ENCODE measurements around the gene ERC1.

ERC1 gene

DNA sequence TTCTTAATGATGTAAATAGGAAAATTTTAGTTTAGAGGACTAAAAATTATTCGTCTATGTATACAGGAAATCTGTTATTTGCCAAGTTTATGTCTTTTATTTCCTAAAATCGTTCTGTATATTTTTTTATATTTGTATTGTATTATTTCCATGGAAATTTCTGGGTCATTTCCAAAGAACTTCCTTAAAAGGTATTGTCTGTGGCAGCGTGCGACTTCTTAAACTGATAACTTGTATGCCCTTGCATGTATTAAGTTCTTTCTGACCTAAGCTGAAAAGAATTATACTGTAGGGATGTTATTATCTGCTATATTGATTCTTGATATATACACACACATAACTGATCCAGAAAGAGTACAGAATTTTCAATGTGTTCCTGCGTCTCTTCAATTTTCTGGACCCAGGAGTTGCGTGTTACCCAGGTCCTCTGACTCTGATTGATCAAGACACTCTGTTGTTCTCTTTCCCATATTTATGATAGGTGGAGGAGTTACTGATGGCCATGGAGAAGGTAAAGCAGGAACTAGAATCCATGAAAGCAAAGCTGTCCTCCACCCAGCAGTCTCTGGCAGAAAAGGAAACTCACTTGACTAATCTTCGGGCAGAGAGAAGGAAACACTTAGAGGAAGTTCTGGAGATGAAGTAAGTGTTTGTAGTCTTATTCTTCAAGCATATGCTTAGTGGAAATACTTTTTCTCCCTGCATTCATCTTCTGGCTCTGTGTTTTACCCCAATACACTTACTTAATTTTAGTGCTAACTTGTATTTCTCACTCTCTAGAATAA lies 298.5 kb downstream of the ERC1 start:
- Histone ChIP-seq H3K9me3 (ENCODE audit: control insufficient read depth in 2 of 2, low read length in 2 of 2) (no peaks in the 10 kb centered on the region), H3K4me1 (ENCODE audit: control insufficient read depth in 2 of 2, insufficient read depth in 2 of 2, low read length in 2 of 2) (no peaks in the 10 kb centered on the region), H3K27ac (ENCODE audit: low read depth in 2 of 2, low read length in 2 of 2) (no peak overlapping the region), H3K27me3 (ENCODE audit: control insufficient read depth in 2 of 2, insufficient read depth in 2 of 2, low read length in 2 of 2) (no peaks in the 10 kb centered on the region), H3K4me3 (ENCODE audit: low read length in 2 of 2) (no peak overlapping the region), H3K9ac (ENCODE audit: low read depth in 1 of 2, low read length in 2 of 2) (no peak overlapping the region), H3K36me3 (ENCODE audit: control insufficient read depth in 2 of 2, insufficient read depth in 2 of 2, low read length in 2 of 2) (peaks cover 0 to 5% of the 10 kb centered on the region in 2 donors)

GRCh38 chr12:1290716-1291115 lies 299.7 kb downstream of the ERC1 start:
- Histone ChIP-seq H3K27ac (ENCODE audit: low read depth in 2 of 2, low read length in 2 of 2) (no peak overlapping the region), H3K9ac (ENCODE audit: low read depth in 1 of 2, low read length in 2 of 2) (no peak overlapping the region), H3K4me3 (ENCODE audit: low read length in 2 of 2) (no peak overlapping the region), H3K9me3 (ENCODE audit: control insufficient read depth in 2 of 2, low read length in 2 of 2) (no peaks in the 10 kb centered on the region), H3K36me3 (ENCODE audit: control insufficient read depth in 2 of 2, insufficient read depth in 2 of 2, low read length in 2 of 2) (peaks cover 0 to 5% of the 10 kb centered on the region in 2 donors), H3K27me3 (ENCODE audit: control insufficient read depth in 2 of 2, insufficient read depth in 2 of 2, low read length in 2 of 2) (no peaks in the 10 kb centered on the region), H3K4me1 (ENCODE audit: control insufficient read depth in 2 of 2, insufficient read depth in 2 of 2, low read length in 2 of 2) (no peaks in the 10 kb centered on the region)

GRCh38 chr12:1291601-1292332 lies 300.7 kb downstream of the ERC1 start:
- Histone ChIP-seq H3K27ac (ENCODE audit: low read depth in 2 of 2, low read length in 2 of 2) (no peak overlapping the region), H3K27me3 (ENCODE audit: control insufficient read depth in 2 of 2, insufficient read depth in 2 of 2, low read length in 2 of 2) (no peaks in the 10 kb centered on the region), H3K9me3 (ENCODE audit: control insufficient read depth in 2 of 2, low read length in 2 of 2) (no peaks in the 10 kb centered on the region), H3K9ac (ENCODE audit: low read depth in 1 of 2, low read length in 2 of 2) (no peak overlapping the region), H3K4me3 (ENCODE audit: low read length in 2 of 2) (no peak overlapping the region), H3K36me3 (ENCODE audit: control insufficient read depth in 2 of 2, insufficient read depth in 2 of 2, low read length in 2 of 2) (peaks cover 0 to 5% of the 10 kb centered on the region in 2 donors), H3K4me1 (ENCODE audit: control insufficient read depth in 2 of 2, insufficient read depth in 2 of 2, low read length in 2 of 2) (no peaks in the 10 kb centered on the region)

DNA sequence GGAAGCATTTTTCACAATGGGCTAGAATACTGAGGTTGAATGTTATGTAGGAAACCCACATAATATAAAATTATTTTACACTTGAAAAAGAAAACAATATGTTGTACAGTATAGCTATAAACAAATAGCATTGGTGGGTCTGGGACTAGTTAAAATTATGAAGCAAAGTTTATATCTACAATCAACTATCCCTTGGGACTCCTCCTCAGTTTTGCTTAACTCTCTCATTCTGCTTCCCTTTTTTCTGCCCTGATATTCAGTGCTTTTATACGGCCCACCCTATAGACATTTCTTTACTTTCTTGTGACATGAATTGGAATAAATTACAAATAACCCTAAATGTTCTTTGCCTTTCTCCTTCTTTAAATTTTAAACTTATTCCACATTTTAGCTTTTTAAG lies 302.9 kb downstream of the ERC1 start:
- H3K9me3 ChIP-seq (ENCODE audit: control insufficient read depth in 2 of 2, low read length in 2 of 2): no peaks in the 10 kb centered on the region
- no peak overlapping the region for H3K9ac ChIP-seq (ENCODE audit: low read depth in 1 of 2, low read length in 2 of 2)
- H3K27ac ChIP-seq (ENCODE audit: low read depth in 2 of 2, low read length in 2 of 2): no peak overlapping the region
- H3K4me1 ChIP-seq (ENCODE audit: control insufficient read depth in 2 of 2, insufficient read depth in 2 of 2, low read length in 2 of 2): no peaks in the 10 kb centered on the region
- H3K27me3 ChIP-seq (ENCODE audit: control insufficient read depth in 2 of 2, insufficient read depth in 2 of 2, low read length in 2 of 2): no peaks in the 10 kb centered on the region
- peaks cover 0 to 5% of the 10 kb centered on the region in 2 donors for H3K36me3 ChIP-seq (ENCODE audit: control insufficient read depth in 2 of 2, insufficient read depth in 2 of 2, low read length in 2 of 2)
- H3K4me3 ChIP-seq (ENCODE audit: low read length in 2 of 2): no peak overlapping the region

DNA sequence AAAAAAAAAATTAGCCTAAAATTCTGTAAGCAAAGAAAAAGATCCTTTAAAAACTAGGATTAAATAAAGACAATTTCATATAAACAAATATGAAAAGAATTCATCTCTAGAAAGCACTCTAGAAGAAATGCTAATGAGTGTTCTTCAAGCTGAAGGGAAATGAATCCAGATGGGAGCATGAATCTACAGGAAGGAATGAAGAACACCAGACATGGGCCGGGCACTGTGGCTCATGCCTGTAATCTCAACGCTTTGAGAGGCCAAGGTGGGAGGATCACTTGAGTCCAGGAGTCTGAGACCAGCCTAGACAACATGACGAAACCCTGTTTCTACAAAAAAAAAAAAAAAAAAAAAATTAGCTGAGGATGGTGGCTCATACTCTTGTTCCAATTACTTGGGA lies 306.2 kb downstream of the ERC1 start:
- Histone ChIP-seq H3K36me3 (ENCODE audit: control insufficient read depth in 2 of 2, insufficient read depth in 2 of 2, low read length in 2 of 2) (no peaks in the 10 kb centered on the region), H3K9me3 (ENCODE audit: control insufficient read depth in 2 of 2, low read length in 2 of 2) (no peaks in the 10 kb centered on the region), H3K27me3 (ENCODE audit: control insufficient read depth in 2 of 2, insufficient read depth in 2 of 2, low read length in 2 of 2) (no peaks in the 10 kb centered on the region), H3K4me1 (ENCODE audit: control insufficient read depth in 2 of 2, insufficient read depth in 2 of 2, low read length in 2 of 2) (no peaks in the 10 kb centered on the region), H3K9ac (ENCODE audit: low read depth in 1 of 2, low read length in 2 of 2) (no peak overlapping the region), H3K27ac (ENCODE audit: low read depth in 2 of 2, low read length in 2 of 2) (no peak overlapping the region), H3K4me3 (ENCODE audit: low read length in 2 of 2) (no peak overlapping the region)

DNA sequence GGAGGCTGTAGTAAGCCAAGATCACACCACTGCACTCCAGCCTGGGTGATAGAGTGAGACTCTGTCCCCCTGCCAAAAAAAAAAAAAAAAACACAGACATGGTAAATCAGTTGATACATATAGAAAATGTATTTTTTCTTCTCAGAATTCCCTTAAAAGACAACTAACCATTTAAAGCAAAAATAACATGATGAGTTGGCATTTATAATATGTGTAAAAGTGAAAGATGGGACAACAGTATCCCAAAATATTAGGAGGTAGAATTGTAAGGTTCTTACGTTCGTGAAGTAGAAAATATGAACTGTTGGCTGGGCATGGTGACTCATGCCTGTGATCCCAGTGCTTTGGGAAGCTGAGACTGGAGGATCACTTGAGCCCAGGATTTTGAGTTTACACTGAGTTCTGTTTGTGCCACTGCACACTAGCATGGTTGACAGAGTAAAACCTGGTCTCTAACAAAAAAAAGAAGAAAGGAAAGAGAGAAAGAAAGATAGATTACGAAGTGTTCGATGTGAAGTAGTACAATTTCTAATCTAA lies 306.7 kb downstream of the ERC1 start:
- Histone ChIP-seq H3K36me3 (ENCODE audit: control insufficient read depth in 2 of 2, insufficient read depth in 2 of 2, low read length in 2 of 2) (no peaks in the 10 kb centered on the region), H3K27ac (ENCODE audit: low read depth in 2 of 2, low read length in 2 of 2) (no peak overlapping the region), H3K9me3 (ENCODE audit: control insufficient read depth in 2 of 2, low read length in 2 of 2) (no peaks in the 10 kb centered on the region), H3K27me3 (ENCODE audit: control insufficient read depth in 2 of 2, insufficient read depth in 2 of 2, low read length in 2 of 2) (no peaks in the 10 kb centered on the region), H3K9ac (ENCODE audit: low read depth in 1 of 2, low read length in 2 of 2) (no peak overlapping the region), H3K4me1 (ENCODE audit: control insufficient read depth in 2 of 2, insufficient read depth in 2 of 2, low read length in 2 of 2) (no peaks in the 10 kb centered on the region), H3K4me3 (ENCODE audit: low read length in 2 of 2) (no peak overlapping the region)

GRCh38 chr12:1300460-1300859 lies 309.4 kb downstream of the ERC1 start:
- no peaks in the 10 kb centered on the region for H3K4me1 ChIP-seq (ENCODE audit: control insufficient read depth in 2 of 2, insufficient read depth in 2 of 2, low read length in 2 of 2)
- no peak overlapping the region for H3K9ac ChIP-seq (ENCODE audit: low read depth in 1 of 2, low read length in 2 of 2)
- H3K4me3 ChIP-seq (ENCODE audit: low read length in 2 of 2): no peak overlapping the region
- no peaks in the 10 kb centered on the region for H3K9me3 ChIP-seq (ENCODE audit: control insufficient read depth in 2 of 2, low read length in 2 of 2)
- no peak overlapping the region for H3K27ac ChIP-seq (ENCODE audit: low read depth in 2 of 2, low read length in 2 of 2)
- no peaks in the 10 kb centered on the region for H3K27me3 ChIP-seq (ENCODE audit: control insufficient read depth in 2 of 2, insufficient read depth in 2 of 2, low read length in 2 of 2)
- H3K36me3 ChIP-seq (ENCODE audit: control insufficient read depth in 2 of 2, insufficient read depth in 2 of 2, low read length in 2 of 2): no peaks in the 10 kb centered on the region

- H3K27ac ChIP-seq (ENCODE audit: low read depth in 2 of 2, low read length in 2 of 2): no peak overlapping the region
- H3K4me1 ChIP-seq (ENCODE audit: control insufficient read depth in 2 of 2, insufficient read depth in 2 of 2, low read length in 2 of 2): no peaks in the 10 kb centered on the region
- H3K36me3 ChIP-seq (ENCODE audit: control insufficient read depth in 2 of 2, insufficient read depth in 2 of 2, low read length in 2 of 2): no peaks in the 10 kb centered on the region
- no peaks in the 10 kb centered on the region for H3K27me3 ChIP-seq (ENCODE audit: control insufficient read depth in 2 of 2, insufficient read depth in 2 of 2, low read length in 2 of 2)
- H3K9ac ChIP-seq (ENCODE audit: low read depth in 1 of 2, low read length in 2 of 2): no peak overlapping the region
- H3K9me3 ChIP-seq (ENCODE audit: control insufficient read depth in 2 of 2, low read length in 2 of 2): no peaks in the 10 kb centered on the region
- no peak overlapping the region for H3K4me3 ChIP-seq (ENCODE audit: low read length in 2 of 2)
These were observed 311.3 kb downstream of the ERC1 start for GRCh38 chr12:1302201-1302870.

GRCh38 chr12:1305063-1305434 lies 314.0 kb downstream of the ERC1 start:
- Histone ChIP-seq H3K27ac (ENCODE audit: low read depth in 2 of 2, low read length in 2 of 2) (no peak overlapping the region), H3K9me3 (ENCODE audit: control insufficient read depth in 2 of 2, low read length in 2 of 2) (no peaks in the 10 kb centered on the region), H3K4me3 (ENCODE audit: low read length in 2 of 2) (no peak overlapping the region), H3K36me3 (ENCODE audit: control insufficient read depth in 2 of 2, insufficient read depth in 2 of 2, low read length in 2 of 2) (no peaks in the 10 kb centered on the region), H3K27me3 (ENCODE audit: control insufficient read depth in 2 of 2, insufficient read depth in 2 of 2, low read length in 2 of 2) (no peaks in the 10 kb centered on the region), H3K9ac (ENCODE audit: low read depth in 1 of 2, low read length in 2 of 2) (no peak overlapping the region), H3K4me1 (ENCODE audit: control insufficient read depth in 2 of 2, insufficient read depth in 2 of 2, low read length in 2 of 2) (no peaks in the 10 kb centered on the region)
